Measurements from ENCODE around the gene AKAP13.

The AKAP13 gene

GRCh38 chr15:85550283-85550682 lies 169.9 kb downstream of the AKAP13 start:
- peaks cover 3 to 28% of the 10 kb centered on the region in 2 donors for H3K36me3 ChIP-seq (replicated peaks in 1 of 2; ENCODE audit: control insufficient read depth in 2 of 2, insufficient read depth in 2 of 2, low read length in 2 of 2)

DNA sequence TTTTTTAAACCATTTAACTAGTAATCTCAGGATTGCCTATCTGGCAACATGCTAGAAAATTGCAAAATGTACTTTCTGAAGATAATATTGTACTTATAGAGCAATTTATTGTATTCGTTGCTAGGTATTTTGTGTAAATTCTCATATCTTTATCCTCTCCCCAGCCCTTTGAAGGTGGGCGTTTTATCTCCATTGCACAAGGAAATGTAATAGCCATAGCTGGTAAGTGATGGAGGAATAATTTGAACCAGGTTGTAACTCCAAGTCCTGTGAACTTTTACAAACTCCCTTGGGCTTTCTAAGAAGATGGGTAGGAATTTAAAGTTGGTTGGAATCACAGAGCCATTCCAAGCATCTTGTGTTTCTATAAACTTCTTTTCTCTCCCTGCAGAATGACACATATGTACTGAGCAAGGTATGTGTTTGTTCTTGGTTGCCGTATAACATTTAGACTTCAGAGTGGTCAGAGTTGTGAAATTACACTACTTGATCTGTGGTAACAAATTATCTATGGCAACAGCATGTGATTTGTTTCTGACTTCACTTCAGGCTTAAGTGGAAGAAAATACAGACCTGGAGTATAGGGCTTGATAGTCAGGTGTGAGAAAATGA lies 170.9 kb downstream of the AKAP13 start:
- Histone ChIP-seq H3K23ac (ENCODE audit: low read depth, low read length, poor library complexity) (no peak overlapping the region), H3K14ac (ENCODE audit: low read length) (no peak overlapping the region), H3K4me1 (ENCODE audit: control insufficient read depth in 2 of 2, insufficient read depth in 1 of 2, low read depth in 1 of 2, low read length in 2 of 2) (peaks cover 0 to 1% of the 10 kb centered on the region in 2 donors), H2AFZ (ENCODE audit: low read length) (no peak overlapping the region), H3K4me2 (ENCODE audit: insufficient read depth, low read length, poor library complexity, severe bottlenecking) (no peak overlapping the region), H3K27ac (replicated peaks; ENCODE audit: low read length) (no peak overlapping the region), H3K79me1 (ENCODE audit: low read depth, low read length) (peaks cover 3% of the 10 kb centered on the region), H2BK5ac (ENCODE audit: low read length) (no peak overlapping the region), H3K4ac (ENCODE audit: low read length) (no peak overlapping the region), H3K36me3 (replicated peaks in 1 of 2; ENCODE audit: control insufficient read depth in 2 of 2, insufficient read depth in 2 of 2, low read length in 2 of 2) (peaks cover 3 to 18% of the 10 kb centered on the region in 2 donors), H4K8ac (ENCODE audit: low read depth, low read length) (no peak overlapping the region), H3K27me3 (ENCODE audit: control insufficient read depth in 3 of 3, insufficient read depth in 3 of 3, low read depth in 1 of 3, low read length in 3 of 3) (no peaks in the 10 kb centered on the region), H4K91ac (ENCODE audit: low read depth, low read length, poor library complexity) (no peak overlapping the region), H3K18ac (ENCODE audit: low read length) (no peak overlapping the region), H3K9ac (ENCODE audit: low read depth, low read length, poor library complexity) (no peak overlapping the region), H3K4me3 (ENCODE audit: low read length in 2 of 2) (no peak overlapping the region), H3K9me3 (replicated peaks in 1 of 2; ENCODE audit: control insufficient read depth in 2 of 2, insufficient read depth in 1 of 2, low read depth in 1 of 2, low read length in 2 of 2) (peaks cover 2 to 13% of the 10 kb centered on the region in 2 donors), H2BK120ac (ENCODE audit: low read depth, low read length) (no peak overlapping the region), H2AK5ac (ENCODE audit: low read depth, low read length) (no peak overlapping the region), H2BK15ac (ENCODE audit: low read length) (no peak overlapping the region), H2BK12ac (ENCODE audit: low read length) (no peak overlapping the region)
- DNase-seq (ENCODE audit: low spot score) = no peak
- no CpG with 5 or more reads among the region's 3 CpGs for WGBS, 2 donors (ENCODE audit: extremely low coverage in 2 of 2, insufficient read length in 2 of 2, insufficient replicate concordance in 1 of 2)

More at GRCh38 chr15:85550283-85550682, 169.9 kb downstream of the AKAP13 start:
- H3K9ac ChIP-seq (ENCODE audit: low read depth, low read length, poor library complexity) = no peak overlapping the region
- no peak overlapping the region for H2AK5ac ChIP-seq (ENCODE audit: low read depth, low read length)
- no peak overlapping the region for H2BK15ac ChIP-seq (ENCODE audit: low read length)
- H2BK5ac ChIP-seq (ENCODE audit: low read length) = no peak overlapping the region
- peaks cover 2 to 13% of the 10 kb centered on the region in 2 donors for H3K9me3 ChIP-seq (replicated peaks in 1 of 2; ENCODE audit: control insufficient read depth in 2 of 2, insufficient read depth in 1 of 2, low read depth in 1 of 2, low read length in 2 of 2)
- peaks cover 3% of the 10 kb centered on the region for H3K79me1 ChIP-seq (ENCODE audit: low read depth, low read length)
- no peak overlapping the region for H3K4me2 ChIP-seq (ENCODE audit: insufficient read depth, low read length, poor library complexity, severe bottlenecking)
- no peak overlapping the region for H3K4me3 ChIP-seq (ENCODE audit: low read length in 2 of 2)
- H3K27me3 ChIP-seq (ENCODE audit: control insufficient read depth in 3 of 3, insufficient read depth in 3 of 3, low read depth in 1 of 3, low read length in 3 of 3) = no peaks in the 10 kb centered on the region
- no peak overlapping the region for H2AFZ ChIP-seq (ENCODE audit: low read length)
- H3K14ac ChIP-seq (ENCODE audit: low read length) = no peak overlapping the region
- H2BK120ac ChIP-seq (ENCODE audit: low read depth, low read length) = no peak overlapping the region
- no peak overlapping the region for H3K23ac ChIP-seq (ENCODE audit: low read depth, low read length, poor library complexity)
- H3K4me1 ChIP-seq (ENCODE audit: control insufficient read depth in 2 of 2, insufficient read depth in 1 of 2, low read depth in 1 of 2, low read length in 2 of 2) = peaks cover 0 to 1% of the 10 kb centered on the region in 2 donors
- H4K91ac ChIP-seq (ENCODE audit: low read depth, low read length, poor library complexity) = no peak overlapping the region
- H3K27ac ChIP-seq (replicated peaks; ENCODE audit: low read length) = no peak overlapping the region
- DNase-seq (ENCODE audit: low spot score) = no peak
- WGBS, 2 donors (ENCODE audit: extremely low coverage in 2 of 2, insufficient read length in 2 of 2, insufficient replicate concordance in 1 of 2) = no CpG with 5 or more reads among the region's 2 CpGs
- H4K8ac ChIP-seq (ENCODE audit: low read depth, low read length) = no peak overlapping the region
- H3K4ac ChIP-seq (ENCODE audit: low read length) = no peak overlapping the region
- H3K18ac ChIP-seq (ENCODE audit: low read length) = no peak overlapping the region
- no peak overlapping the region for H2BK12ac ChIP-seq (ENCODE audit: low read length)

DNA sequence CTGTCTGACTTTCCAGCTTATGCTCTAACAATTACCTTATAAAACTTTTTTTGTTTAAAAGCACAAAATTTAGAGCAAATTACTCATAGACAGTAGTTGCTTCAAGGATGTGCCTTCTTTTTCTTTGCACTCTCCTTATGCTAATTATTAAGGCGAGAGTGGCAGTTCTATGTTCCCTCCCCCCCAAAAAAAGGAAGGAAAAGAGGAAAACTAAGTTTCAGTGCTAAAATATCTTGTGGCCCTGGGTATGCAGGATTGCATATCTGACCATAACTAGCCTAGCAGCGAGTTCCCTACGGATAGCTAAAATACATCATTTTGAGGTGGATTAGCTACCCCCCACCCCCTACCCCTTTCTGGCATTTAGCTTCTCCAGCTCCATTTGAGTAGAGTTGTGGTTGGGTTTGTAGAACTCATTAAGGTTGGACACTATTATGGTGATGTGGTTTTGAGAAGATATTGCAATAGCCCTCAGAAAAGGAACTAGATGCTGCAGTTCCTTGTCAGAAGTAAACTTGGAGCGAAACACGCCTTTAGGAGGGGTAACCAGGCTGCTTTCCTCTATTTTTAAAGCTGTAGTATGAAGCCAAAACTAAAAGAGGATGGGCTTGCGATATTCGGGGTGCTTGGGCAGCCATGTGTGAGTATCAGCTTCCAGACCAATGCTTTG lies 174.6 kb downstream of the AKAP13 start:
- H2BK120ac ChIP-seq (ENCODE audit: low read depth, low read length) = no peak overlapping the region
- H3K14ac ChIP-seq (ENCODE audit: low read length) = no peak overlapping the region
- no peak overlapping the region for H2BK12ac ChIP-seq (ENCODE audit: low read length)
- H3K4me2 ChIP-seq (ENCODE audit: insufficient read depth, low read length, poor library complexity, severe bottlenecking) = no peak overlapping the region
- peaks cover 5% of the 10 kb centered on the region for H3K79me1 ChIP-seq (ENCODE audit: low read depth, low read length)
- H3K9ac ChIP-seq (ENCODE audit: low read depth, low read length, poor library complexity) = no peak overlapping the region
- no peak overlapping the region for H2BK15ac ChIP-seq (ENCODE audit: low read length)
- H4K91ac ChIP-seq (ENCODE audit: low read depth, low read length, poor library complexity) = no peak overlapping the region
- no peak for DNase-seq (ENCODE audit: low spot score)
- no peak overlapping the region for H3K4ac ChIP-seq (ENCODE audit: low read length)
- H3K18ac ChIP-seq (ENCODE audit: low read length) = no peak overlapping the region
- no peak overlapping the region for H2AFZ ChIP-seq (ENCODE audit: low read length)
- no peak overlapping the region for H3K4me3 ChIP-seq (ENCODE audit: low read length in 2 of 2)
- no CpG with 5 or more reads among the region's 7 CpGs for WGBS, 2 donors (ENCODE audit: extremely low coverage in 2 of 2, insufficient read length in 2 of 2, insufficient replicate concordance in 1 of 2)
- no peak overlapping the region for H2AK5ac ChIP-seq (ENCODE audit: low read depth, low read length)
- peaks cover 2 to 13% of the 10 kb centered on the region in 2 donors for H3K9me3 ChIP-seq (replicated peaks in 1 of 2; ENCODE audit: control insufficient read depth in 2 of 2, insufficient read depth in 1 of 2, low read depth in 1 of 2, low read length in 2 of 2)
- no peak overlapping the region for H2BK5ac ChIP-seq (ENCODE audit: low read length)
- H4K8ac ChIP-seq (ENCODE audit: low read depth, low read length) = no peak overlapping the region
- no peaks in the 10 kb centered on the region for H3K27me3 ChIP-seq (ENCODE audit: control insufficient read depth in 3 of 3, insufficient read depth in 3 of 3, low read depth in 1 of 3, low read length in 3 of 3)
- no peak overlapping the region for H3K27ac ChIP-seq (replicated peaks; ENCODE audit: low read length)
- peaks cover 3 to 27% of the 10 kb centered on the region in 2 donors for H3K36me3 ChIP-seq (replicated peaks in 1 of 2; ENCODE audit: control insufficient read depth in 2 of 2, insufficient read depth in 2 of 2, low read length in 2 of 2)
- no peak overlapping the region for H3K23ac ChIP-seq (ENCODE audit: low read depth, low read length, poor library complexity)
- H3K4me1 ChIP-seq (ENCODE audit: control insufficient read depth in 2 of 2, insufficient read depth in 1 of 2, low read depth in 1 of 2, low read length in 2 of 2) = peaks cover 0 to 1% of the 10 kb centered on the region in 2 donors

- no peak overlapping the region for H3K4ac ChIP-seq (ENCODE audit: low read length)
- no peak overlapping the region for H2BK15ac ChIP-seq (ENCODE audit: low read length)
- H3K18ac ChIP-seq (ENCODE audit: low read length) = no peak overlapping the region
- no peak overlapping the region for H2BK12ac ChIP-seq (ENCODE audit: low read length)
- H3K23ac ChIP-seq (ENCODE audit: low read depth, low read length, poor library complexity) = no peak overlapping the region
- H2AK5ac ChIP-seq (ENCODE audit: low read depth, low read length) = no peak overlapping the region
- peaks cover 3 to 27% of the 10 kb centered on the region in 2 donors for H3K36me3 ChIP-seq (replicated peaks in 1 of 2; ENCODE audit: control insufficient read depth in 2 of 2, insufficient read depth in 2 of 2, low read length in 2 of 2)
- no peaks in the 10 kb centered on the region for H3K27me3 ChIP-seq (ENCODE audit: control insufficient read depth in 3 of 3, insufficient read depth in 3 of 3, low read depth in 1 of 3, low read length in 3 of 3)
- no peak overlapping the region for H3K4me3 ChIP-seq (ENCODE audit: low read length in 2 of 2)
- peaks cover 2 to 13% of the 10 kb centered on the region in 2 donors for H3K9me3 ChIP-seq (replicated peaks in 1 of 2; ENCODE audit: control insufficient read depth in 2 of 2, insufficient read depth in 1 of 2, low read depth in 1 of 2, low read length in 2 of 2)
- H3K9ac ChIP-seq (ENCODE audit: low read depth, low read length, poor library complexity) = no peak overlapping the region
- H4K8ac ChIP-seq (ENCODE audit: low read depth, low read length) = no peak overlapping the region
- no peak overlapping the region for H3K27ac ChIP-seq (replicated peaks; ENCODE audit: low read length)
- no peak overlapping the region for H2BK5ac ChIP-seq (ENCODE audit: low read length)
- H3K4me1 ChIP-seq (ENCODE audit: control insufficient read depth in 2 of 2, insufficient read depth in 1 of 2, low read depth in 1 of 2, low read length in 2 of 2) = peaks cover 0 to 1% of the 10 kb centered on the region in 2 donors
- no peak for DNase-seq (ENCODE audit: low spot score)
- no peak overlapping the region for H4K91ac ChIP-seq (ENCODE audit: low read depth, low read length, poor library complexity)
- H2BK120ac ChIP-seq (ENCODE audit: low read depth, low read length) = no peak overlapping the region
- H2AFZ ChIP-seq (ENCODE audit: low read length) = no peak overlapping the region
- WGBS, 2 donors (ENCODE audit: extremely low coverage in 2 of 2, insufficient read length in 2 of 2, insufficient replicate concordance in 1 of 2) = no CpG with 5 or more reads among the region's 5 CpGs
- no peak overlapping the region for H3K4me2 ChIP-seq (ENCODE audit: insufficient read depth, low read length, poor library complexity, severe bottlenecking)
- H3K79me1 ChIP-seq (ENCODE audit: low read depth, low read length) = peaks cover 5% of the 10 kb centered on the region
- H3K14ac ChIP-seq (ENCODE audit: low read length) = no peak overlapping the region
These were observed 175.6 kb downstream of the AKAP13 start for GRCh38 chr15:85555875-85556617.

Measured in neuronal stem cell (in vitro differentiated cells).